HG03342 (cell line): ENCODE measurements around the gene TRAF1.
A peak's percentile ranks its signal among the peaks of the same experiment; 100 is the strongest.

Source experiments
- ATAC-seq: cut with Tn5 transposase; IDR thresholded peaks from one replicate; pipeline ENCODE4 v1.9.1; 2021; ENCODE audit warnings: mild to moderate bottlenecking, moderate library complexity; ENCODE audit not compliant: unreplicated experiment

Gene TRAF1

GRCh38 chr9:120941046-120941770, 14.6 kb upstream of the TRAF1 start:
- no peak for ATAC-seq

- ATAC-seq, result no peak
Observed at GRCh38 chr9:120940573-120940972, 14.0 kb upstream of the TRAF1 start.

- no peak for ATAC-seq
Observed at GRCh38 chr9:120938851-120939250, 12.3 kb upstream of the TRAF1 start.

- no peak for ATAC-seq
Observed at GRCh38 chr9:120937596-120937995, 11.0 kb upstream of the TRAF1 start.

- ATAC-seq, result no peak
Observed at GRCh38 chr9:120937127-120937526, 10.5 kb upstream of the TRAF1 start.

- ATAC-seq, result no peak
Observed at GRCh38 chr9:120936764-120937122, 10.1 kb upstream of the TRAF1 start.

- ATAC-seq, result peak; percentile 40
Observed at GRCh38 chr9:120936011-120936763, 9.6 kb upstream of the TRAF1 start.

GRCh38 chr9:120935383-120935857, 8.8 kb upstream of the TRAF1 start:
- ATAC-seq, result no peak

- ATAC-seq, result no peak
Observed at GRCh38 chr9:120934281-120934680, 7.7 kb upstream of the TRAF1 start.

- ATAC-seq, result no peak
Observed at GRCh38 chr9:120933310-120934055, 6.9 kb upstream of the TRAF1 start.

GRCh38 chr9:120932086-120932823, 5.7 kb upstream of the TRAF1 start:
- ATAC-seq, result no peak

GRCh38 chr9:120931231-120932085, 4.9 kb upstream of the TRAF1 start:
- peak; percentile 48 for ATAC-seq

GRCh38 chr9:120929229-120929791, 2.7 kb upstream of the TRAF1 start:
- no peak for ATAC-seq

- ATAC-seq, result peak; percentile 36
Observed at GRCh38 chr9:120928483-120929228, 2.1 kb upstream of the TRAF1 start.

- no peak for ATAC-seq
Observed at GRCh38 chr9:120928015-120928482, 1.5 kb upstream of the TRAF1 start.

- no peak for ATAC-seq
Observed at GRCh38 chr9:120927269-120928014, 846 bp upstream of the TRAF1 start.

GRCh38 chr9:120925535-120926396, 830 bp downstream of the TRAF1 start:
- peak; percentile 43 for ATAC-seq
